Astrocyte (in vitro differentiated cells and primary cell): ENCODE data around the gene AHDC1.

ENCODE experiments used
- CTCF ChIP-seq: IDR thresholded peaks from 2 replicates; pipeline ENCODE4 v1.5.1; 2011; ENCODE audit warnings: low read depth, mild to moderate bottlenecking, inconsistent platforms, low read length, moderate library complexity; ENCODE audit not compliant: insufficient read depth
- EZH2 ChIP-seq: IDR thresholded peaks from 2 replicates; pipeline ENCODE4 v1.6.1; 2012; ENCODE audit warnings: mild to moderate bottlenecking, low read length, inconsistent platforms; ENCODE audit not compliant: insufficient read depth

GRCh38 chr1:27557596-27558340, 46.2 kb downstream of the AHDC1 start:
- TF ChIP-seq CTCF = no peak
- no peak for TF ChIP-seq EZH2
